Stomach (tissue), 9 donors: ENCODE measurements around the gene HMGA1. TPM values are rescaled to one million over a fixed set of nuclear protein-coding genes. Genes with fewer than 3 reads are reported as not detected.

Experiments
- DNase-seq, 2 donors: peaks; one replicate each; pipeline versions ENCODE4 v3.0.0 to v3.0.0-alpha.2; 2013 to 2019
- H3K27ac ChIP-seq, 5 donors: fragments of 200-600 bp in 4 of 5; sonication (generic) in 4 of 5; one replicate each; pipeline ENCODE4 v1.5.1; 2013 to 2019; ENCODE audit warnings: mild to moderate bottlenecking in 1 of 5, moderate library complexity in 1 of 5
- H3K27me3 ChIP-seq, 3 donors: fragments of 200-600 bp; sonication (generic); one replicate each; pipeline ENCODE4 v1.5.1; 2017 to 2019; ENCODE audit warnings: mixed run types in 1 of 3
- H3K36me3 ChIP-seq, 4 donors: fragments of 200-600 bp; sonication (generic); 1 replicate in 3 of 4; 2 replicates in 1 of 4; pipeline ENCODE4 v1.5.1; 2016 to 2019
- H3K4me1 ChIP-seq, 4 donors: fragments of 200-600 bp; sonication (generic); one replicate each; pipeline ENCODE4 v1.5.1; 2016 to 2019
- H3K4me3 ChIP-seq, 4 donors: fragments of 200-600 bp; sonication (generic) in 3 of 4; one replicate each; pipeline ENCODE4 v1.5.1; 2016 to 2019; ENCODE audit warnings: mild to moderate bottlenecking in 1 of 4
- H3K9me3 ChIP-seq, 4 donors: fragments of 200-600 bp; sonication (generic); one replicate each; pipeline ENCODE4 v1.5.1; 2016 to 2019
- CTCF ChIP-seq, 7 experiments: fragments of 450-650 bp in 4 of 7; fragments of 200-600 bp in 3 of 7; sonication (generic) in 3 of 7; IDR thresholded peaks; one replicate each; pipeline ENCODE4 v1.5.1; 2016 to 2019; ENCODE audit warnings: antibody characterized with exemption in 7 of 7, control low read depth in 2 of 7, mild to moderate bottlenecking in 1 of 7
- EP300 ChIP-seq: sonication (generic); formaldehyde crosslinking; IDR thresholded peaks from one replicate; pipeline ENCODE4 v1.6.1; 2017; ENCODE audit warnings: antibody characterized with exemption
- POLR2A ChIP-seq, 4 donors: fragments of 450-650 bp; IDR thresholded peaks; one replicate each; pipeline ENCODE4 v1.6.1; 2016; ENCODE audit warnings: antibody characterized with exemption in 4 of 4, control low read depth in 2 of 4, mild to moderate bottlenecking in 1 of 4, moderate library complexity in 1 of 4
- POLR2AphosphoS5 ChIP-seq, 3 donors: sonication (generic); formaldehyde crosslinking; IDR thresholded peaks; one replicate each; pipeline ENCODE4 v1.6.1; 2016; ENCODE audit warnings: antibody characterized with exemption in 3 of 3
- WGBS, 5 donors: extraction: QIAGEN DNeasy Blood & Tissue Kit in 3 of 5; methylation state at CpG; one replicate each; pipeline versions ENCODE4 v1.1.5 to v1.1.7; 2013 to 2018; 5-methylcytosine and 5-hydroxymethylcytosine counted together
- intact Hi-C: fragments of 100-400 bp; cut with DNase I; formaldehyde crosslinking; loops from one replicate; pipeline ENCODE4 v1.15.1; 2023; ENCODE audit warnings: low total_unique reads
- polyA plus RNA-seq, 3 donors: library from polyadenylated mRNA; stranded (reverse); fragments of 200-250 nt; gene quantifications; one replicate each; pipeline ENCODE4 v1.2.3, GENCODE V29; 2013
- total RNA-seq, 5 donors: library from RNA; depleted of rRNA; stranded (reverse); fragments of >200 nt; gene quantifications; one replicate each; pipeline versions ENCODE4 v1.1.0 to v1.2.3, GENCODE V29; 2014 to 2016
- donor health status: healthy with polysubstance abuse.
- donor health status: Bipolar disorder and iron deficiency.
- donor health status: healthy.

Gene HMGA1
- total and polyA plus RNA-seq, 8 donors, result 9.3 to 114 (median 67.4) TPM

GRCh38 chr6:34190504-34191122, 46.1 kb upstream of the HMGA1 start:
- no peak for DNase-seq
- intact Hi-C loops, result no loop called here
- no peak overlapping the region for H3K27ac ChIP-seq
- no peaks in the 10 kb centered on the region for H3K9me3 ChIP-seq
- H3K27me3 ChIP-seq, result no peaks in the 10 kb centered on the region
- no peaks in the 10 kb centered on the region for H3K4me1 ChIP-seq
- H3K36me3 ChIP-seq, result no peaks in the 10 kb centered on the region
- no peak overlapping the region for H3K4me3 ChIP-seq
- TF ChIP-seq CTCF (IDR thresholded peaks at IDR 0.05), result no peak
- TF ChIP-seq POLR2A (IDR thresholded peaks at IDR 0.05), result no peak
- no peak for TF ChIP-seq POLR2AphosphoS5 (IDR thresholded peaks at IDR 0.05)
- TF ChIP-seq EP300, result no peak
- 73 to 86% (median 80%) methylated on average over 13 to 14 of the region's 14 CpGs for WGBS, 5 donors

- H3K9me3 ChIP-seq, result no peaks in the 10 kb centered on the region
- DNase-seq, result no peak
- H3K4me1 ChIP-seq, result peaks cover 8 to 13% (median 12%) of the 10 kb centered on the region in 4 donors
- TF ChIP-seq POLR2AphosphoS5 (IDR thresholded peaks at IDR 0.05), result no peak
- no peak for TF ChIP-seq POLR2A (IDR thresholded peaks at IDR 0.05)
- no peak for TF ChIP-seq EP300
- no peak for TF ChIP-seq CTCF (IDR thresholded peaks at IDR 0.05)
- intact Hi-C loops, result no loop called here
- no peaks in the 10 kb centered on the region for H3K36me3 ChIP-seq
- WGBS, 5 donors, result 85 to 91% (median 89%) methylated on average over 3 of the region's 3 CpGs
- H3K4me3 ChIP-seq, result no peak overlapping the region
- H3K27me3 ChIP-seq, result no peaks in the 10 kb centered on the region
- no peak overlapping the region for H3K27ac ChIP-seq
These were observed 41.9 kb upstream of the HMGA1 start for GRCh38 chr6:34194772-34195171.

GRCh38 chr6:34195726-34196115, 41.0 kb upstream of the HMGA1 start:
- intact Hi-C loops, result no loop called here
- DNase-seq, result no peak
- Histone ChIP-seq H3K36me3 (no peaks in the 10 kb centered on the region), H3K27me3 (no peaks in the 10 kb centered on the region), H3K9me3 (no peaks in the 10 kb centered on the region), H3K27ac (no peak overlapping the region), H3K4me1 (peaks cover 8 to 13% (median 12%) of the 10 kb centered on the region in 4 donors), H3K4me3 (peak overlapping the region in 3 of 4 donors; percentile 47 to 59 (median 56))
- TF ChIP-seq EP300, result no peak
- TF ChIP-seq CTCF (IDR thresholded peaks at IDR 0.05), result no peak
- TF ChIP-seq POLR2AphosphoS5 (IDR thresholded peaks at IDR 0.05), result no peak
- TF ChIP-seq POLR2A (IDR thresholded peaks at IDR 0.05), result no peak
- 26 to 60% (median 46%) methylated on average over 3 to 7 of the region's 7 CpGs for whole genome bisulfite sequencing, 5 donors

GRCh38 chr6:34196116-34196832, 40.4 kb upstream of the HMGA1 start:
- intact Hi-C loops, result no loop called here
- Histone ChIP-seq H3K4me1 (peaks cover 8 to 13% (median 12%) of the 10 kb centered on the region in 4 donors), H3K27me3 (no peaks in the 10 kb centered on the region), H3K27ac (peak overlapping the region in 2 of 5 donors; percentile 11 to 52), H3K36me3 (no peaks in the 10 kb centered on the region), H3K9me3 (no peaks in the 10 kb centered on the region), H3K4me3 (peak overlapping the region; percentile 47 to 59 (median 52))
- peak; percentile 90 to 93 for DNase-seq
- TF ChIP-seq CTCF (IDR thresholded peaks at IDR 0.05), result peak in 5 of 7 experiments; percentile 93 to 99 (median 94)
- TF ChIP-seq POLR2AphosphoS5 (IDR thresholded peaks at IDR 0.05), result peak in 1 of 3 donors; percentile 82
- TF ChIP-seq POLR2A (IDR thresholded peaks at IDR 0.05), result no peak
- 2 to 5% (median 5%) methylated on average over 21 to 54 of the region's 54 CpGs for WGBS, 5 donors
